Adrenal gland (tissue), 5 donors: ENCODE measurements around the gene TOX2.

ENCODE experiments used
- POLR2A ChIP-seq, 2 donors: fragments of 450-650 bp; IDR thresholded peaks; one replicate each; pipeline ENCODE4 v1.6.1; 2017; ENCODE audit warnings: antibody characterized with exemption in 2 of 2, mild to moderate bottlenecking in 2 of 2, moderate library complexity in 1 of 2
- TF ChIP-seq, protein P1 (sequence below), 6 experiments: fragments of 450-650 bp in 4 of 6; fragments of 200-600 bp in 2 of 6; sonication (generic) in 1 of 6; IDR thresholded peaks; 1 replicate in 5 of 6; 2 replicates in 1 of 6; pipeline versions ENCODE4 v1.5.1 to v1.8.0; 2016 to 2021; ENCODE audit warnings: antibody characterized with exemption in 6 of 6, mild to moderate bottlenecking in 2 of 6, moderate library complexity in 1 of 6
- donor health status: DM: no; HTN: no; CAD: no.

GRCh38 chr20:43870484-43870883 lies 44.2 kb upstream of the TOX2 start:
- TF ChIP-seq, protein P1, sequence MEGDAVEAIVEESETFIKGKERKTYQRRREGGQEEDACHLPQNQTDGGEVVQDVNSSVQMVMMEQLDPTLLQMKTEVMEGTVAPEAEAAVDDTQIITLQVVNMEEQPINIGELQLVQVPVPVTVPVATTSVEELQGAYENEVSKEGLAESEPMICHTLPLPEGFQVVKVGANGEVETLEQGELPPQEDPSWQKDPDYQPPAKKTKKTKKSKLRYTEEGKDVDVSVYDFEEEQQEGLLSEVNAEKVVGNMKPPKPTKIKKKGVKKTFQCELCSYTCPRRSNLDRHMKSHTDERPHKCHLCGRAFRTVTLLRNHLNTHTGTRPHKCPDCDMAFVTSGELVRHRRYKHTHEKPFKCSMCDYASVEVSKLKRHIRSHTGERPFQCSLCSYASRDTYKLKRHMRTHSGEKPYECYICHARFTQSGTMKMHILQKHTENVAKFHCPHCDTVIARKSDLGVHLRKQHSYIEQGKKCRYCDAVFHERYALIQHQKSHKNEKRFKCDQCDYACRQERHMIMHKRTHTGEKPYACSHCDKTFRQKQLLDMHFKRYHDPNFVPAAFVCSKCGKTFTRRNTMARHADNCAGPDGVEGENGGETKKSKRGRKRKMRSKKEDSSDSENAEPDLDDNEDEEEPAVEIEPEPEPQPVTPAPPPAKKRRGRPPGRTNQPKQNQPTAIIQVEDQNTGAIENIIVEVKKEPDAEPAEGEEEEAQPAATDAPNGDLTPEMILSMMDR (IDR thresholded peaks at IDR 0.05), result no peak
- no peak for TF ChIP-seq POLR2A (IDR thresholded peaks at IDR 0.05)
